ENCODE results near the gene FLYWCH2.

The FLYWCH2 gene

GRCh38 chr16:2884041-2884451 is 1.0 kb downstream of the FLYWCH2 start:
- peak; percentile 40 for DNase-seq

GRCh38 chr16:2894231-2894630 is 11.2 kb downstream of the FLYWCH2 start:
- DNase-seq: no peak

GRCh38 chr16:2895813-2896212 is 12.8 kb downstream of the FLYWCH2 start:
- peak; percentile 48 for DNase-seq

DNA sequence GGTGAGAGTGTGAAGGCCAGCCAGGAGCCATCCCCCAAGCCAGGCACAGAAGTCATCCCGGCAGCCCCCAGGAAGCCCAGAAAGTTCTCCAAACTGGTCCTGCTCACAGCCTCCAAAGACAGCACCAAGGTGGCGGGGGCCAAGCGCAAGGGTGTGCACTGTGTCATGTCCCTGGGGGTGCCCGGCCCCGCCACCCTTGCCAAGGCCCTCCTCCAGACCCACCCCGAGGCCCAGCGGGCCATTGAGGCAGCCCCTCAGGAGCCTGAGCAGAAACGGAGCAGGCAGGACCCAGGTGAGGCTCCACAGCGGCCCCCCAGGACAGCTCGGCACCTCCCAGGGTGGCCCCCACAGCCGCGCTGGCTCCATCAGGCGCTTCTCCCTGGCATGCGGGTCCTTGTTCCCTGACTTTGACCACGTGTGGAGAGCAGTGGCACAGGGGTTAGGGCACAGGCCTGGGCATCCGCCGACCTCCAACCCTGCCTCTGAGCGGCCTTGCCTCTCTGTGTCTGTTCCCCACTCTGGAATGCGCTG is 13.5 kb downstream of the FLYWCH2 start:
- no peak for DNase-seq

GRCh38 chr16:2897110-2897509 is 14.1 kb downstream of the FLYWCH2 start:
- DNase-seq: no peak

DNA sequence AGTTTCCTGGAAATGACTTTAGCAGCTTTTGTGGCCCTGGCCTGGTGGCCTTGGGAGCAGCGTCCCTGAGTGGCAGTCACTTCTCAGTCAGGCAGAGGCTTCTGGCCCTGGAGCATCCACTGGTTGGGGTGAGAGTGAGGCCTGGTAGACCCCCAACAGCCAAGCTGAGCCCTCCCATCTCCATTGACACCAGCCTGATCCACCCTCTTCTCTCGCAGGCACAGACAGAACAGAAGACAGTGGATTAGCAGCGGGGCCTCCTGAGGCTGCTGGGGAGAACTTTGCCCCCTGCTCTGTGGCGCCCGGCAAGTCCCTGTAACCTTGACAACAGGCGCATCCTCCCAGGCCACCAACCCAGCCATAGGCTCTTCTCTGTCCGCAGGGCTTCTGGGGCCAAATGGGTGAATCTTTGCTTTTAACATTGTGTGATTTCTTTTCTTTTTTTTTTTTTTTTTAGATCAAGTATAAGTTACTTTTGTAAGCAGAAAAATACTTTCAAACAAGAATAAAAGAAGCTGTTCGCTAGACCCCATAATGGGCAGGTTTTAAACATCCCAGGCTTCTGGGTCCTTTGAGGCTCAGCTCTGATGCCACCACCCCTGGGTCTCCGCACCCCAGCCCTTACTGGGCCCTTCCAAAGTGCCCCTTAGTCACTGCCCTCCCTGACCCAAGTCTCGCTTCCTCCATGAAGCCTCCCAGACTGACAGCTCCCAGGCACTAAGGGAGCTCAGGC is 16.0 kb downstream of the FLYWCH2 start:
- DNase-seq: no peak

- DNase-seq: no peak
Observed at GRCh38 chr16:2899564-2900072, 16.6 kb downstream of the FLYWCH2 start.

GRCh38 chr16:2900526-2901075 is 17.6 kb downstream of the FLYWCH2 start:
- no peak for DNase-seq

GRCh38 chr16:2902337-2903130 is 19.5 kb downstream of the FLYWCH2 start:
- DNase-seq: no peak

GRCh38 chr16:2904100-2904921 is 21.3 kb downstream of the FLYWCH2 start:
- peak; percentile 90 for DNase-seq

DNA sequence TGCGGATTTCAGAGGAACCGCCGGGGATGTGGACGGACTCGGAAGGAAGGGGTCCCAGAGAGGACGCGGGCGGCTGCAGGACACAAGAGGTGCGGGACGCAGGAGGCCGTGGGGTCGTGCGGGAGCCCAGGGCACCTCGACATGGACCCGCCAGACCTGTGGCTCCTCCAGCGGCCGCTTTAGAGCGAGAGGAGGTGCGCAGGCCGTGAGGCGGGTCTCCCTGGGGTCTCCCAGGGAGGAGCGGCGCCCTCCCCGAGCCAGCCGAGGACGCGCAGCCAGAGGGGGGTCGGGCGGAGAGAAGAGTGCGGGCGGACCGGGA is 21.9 kb downstream of the FLYWCH2 start:
- DNase-seq: peak; percentile 87

DNA sequence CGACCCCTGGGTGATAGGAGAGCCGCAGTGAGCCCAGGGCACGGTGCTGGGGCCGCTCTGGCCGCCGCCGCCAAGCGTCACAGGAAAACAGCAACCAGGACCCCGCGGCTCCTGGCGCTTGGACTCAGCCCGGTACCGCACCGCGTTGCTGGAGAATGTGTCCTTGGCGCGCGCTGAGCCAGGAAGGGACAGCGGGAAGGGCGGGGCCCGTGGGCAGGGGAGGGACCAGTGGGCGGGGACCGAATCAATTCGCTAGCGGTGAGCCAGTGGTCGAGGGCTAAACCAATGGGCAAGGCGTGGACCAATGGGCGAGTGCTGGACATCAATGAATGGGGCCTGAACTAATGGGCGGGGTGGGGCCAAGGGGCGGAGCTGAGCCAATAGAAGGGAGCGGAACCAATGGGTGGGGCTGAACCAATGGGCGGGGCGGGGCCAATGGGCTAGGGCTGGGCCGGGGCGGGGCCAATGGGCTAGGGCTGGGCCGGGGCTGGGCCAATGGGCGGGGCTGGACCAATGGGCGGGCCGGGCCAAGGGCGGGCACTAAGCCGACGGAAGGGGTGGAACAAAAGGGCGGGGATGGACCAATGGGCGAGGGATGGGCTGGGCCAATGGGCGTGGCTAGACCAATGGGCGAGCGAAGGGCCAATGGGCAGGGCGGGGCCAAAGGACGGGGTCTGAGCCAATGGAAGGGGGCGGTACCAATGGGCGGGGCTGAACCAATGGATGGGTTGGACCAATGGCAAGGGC is 22.4 kb downstream of the FLYWCH2 start:
- DNase-seq: peak; percentile 100

- DNase-seq: no peak
Observed at GRCh38 chr16:2905988-2906387, 23.0 kb downstream of the FLYWCH2 start.

DNA sequence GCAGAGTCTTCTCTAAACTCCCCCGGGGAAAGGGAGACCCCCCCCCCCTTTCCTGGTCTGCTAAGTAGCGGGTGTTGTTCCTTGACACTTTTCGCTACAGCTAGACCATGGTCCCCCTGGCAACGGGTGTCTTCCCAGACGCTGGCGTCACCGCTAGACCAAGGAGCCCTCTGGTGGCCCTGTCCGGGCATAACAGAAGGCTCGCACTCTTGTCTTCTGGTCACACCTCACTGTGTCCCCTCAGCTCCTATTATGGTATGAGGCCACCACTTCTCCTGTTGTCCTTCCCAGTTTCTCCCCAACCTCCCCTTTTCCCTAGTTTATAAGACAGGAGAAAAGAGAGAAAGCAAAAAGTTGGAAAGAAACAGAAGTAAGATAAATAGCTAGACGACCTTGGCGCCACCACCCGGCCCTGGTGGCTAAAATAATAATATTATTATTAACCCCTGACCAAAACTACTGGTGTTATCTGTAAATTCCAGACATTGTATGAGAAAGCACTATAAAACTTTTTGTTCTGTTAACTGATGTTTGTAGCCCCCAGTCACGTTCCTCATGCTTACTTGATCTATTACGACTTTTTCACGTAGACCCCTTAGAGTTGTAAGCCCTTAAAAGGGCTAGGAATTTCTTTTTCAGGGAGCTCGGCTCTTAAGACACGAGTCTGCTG is 24.2 kb downstream of the FLYWCH2 start:
- DNase-seq: peak; percentile 74

- no peak for DNase-seq
Observed at GRCh38 chr16:2910441-2910969, 27.5 kb downstream of the FLYWCH2 start.

- DNase-seq: peak; percentile 100
Observed at GRCh38 chr16:2911638-2912329, 28.8 kb downstream of the FLYWCH2 start, which contains the start of gene FLYWCH1. FLYWCH1 (plus strand) TSS chr16:2911931; CDS start chr16:2929686, 17,755 bp downstream.

DNA sequence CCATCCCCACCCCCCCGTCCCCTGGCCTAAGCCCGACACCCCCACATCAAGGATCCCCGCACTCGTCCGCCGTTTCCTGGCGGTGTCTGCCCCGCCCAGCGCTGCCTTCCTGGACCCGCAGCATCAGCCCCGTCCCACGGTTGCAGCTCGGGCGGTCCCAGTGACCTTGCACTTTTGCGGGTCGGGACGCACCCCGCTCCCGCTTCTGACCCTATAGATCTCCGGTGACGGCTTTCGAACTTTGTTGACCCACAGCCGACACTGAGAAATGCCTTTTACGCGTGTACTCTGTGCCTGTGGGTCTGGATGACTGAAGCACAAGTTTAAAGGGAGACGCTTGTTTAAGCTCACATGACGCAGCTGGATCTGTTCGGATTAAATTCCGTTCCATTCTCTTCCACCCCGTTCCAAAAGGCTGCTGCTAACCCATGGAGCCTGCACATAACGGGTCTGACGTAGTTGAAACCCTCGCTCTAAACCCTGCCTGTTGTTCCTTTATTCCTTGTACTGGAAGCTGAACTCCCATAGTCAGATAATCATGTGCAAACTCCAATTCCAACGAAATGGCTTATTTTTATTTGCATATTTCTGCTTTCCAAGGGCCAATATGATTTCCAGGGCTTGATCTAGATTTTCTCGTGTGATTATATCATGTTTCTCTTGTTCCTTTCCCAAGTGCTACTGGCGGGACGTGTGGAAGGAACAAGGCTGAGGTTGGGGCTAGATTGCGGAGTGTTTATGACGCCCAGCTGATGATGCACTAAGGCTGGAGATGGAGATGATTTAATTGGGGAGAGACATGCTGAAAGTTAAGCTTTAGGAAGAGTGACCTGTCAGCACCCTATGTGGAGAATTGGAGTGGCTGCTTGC is 29.6 kb downstream of the FLYWCH2 start:
- DNase-seq: peak; percentile 52

DNA sequence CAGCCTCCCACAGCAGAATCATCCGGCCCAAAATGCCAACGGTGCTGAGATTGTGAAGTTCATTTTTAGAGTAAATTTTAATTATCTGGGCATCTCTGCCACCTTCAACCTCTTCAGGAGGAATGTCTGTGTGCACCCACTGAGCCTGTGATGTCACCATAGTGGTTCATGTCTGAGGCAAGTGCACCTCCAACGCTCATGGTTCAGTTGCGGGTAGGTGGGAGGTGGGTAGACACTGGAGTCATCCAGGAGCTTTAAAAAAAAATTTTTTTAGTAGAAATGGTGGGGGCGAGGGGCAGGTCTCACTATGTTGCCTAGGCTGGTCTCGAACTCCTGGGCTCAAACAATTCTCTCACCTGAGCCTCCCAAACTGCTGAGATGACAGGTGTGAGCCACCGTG is 30.6 kb downstream of the FLYWCH2 start:
- no peak for DNase-seq

GRCh38 chr16:2914233-2914632 is 31.2 kb downstream of the FLYWCH2 start:
- no peak for DNase-seq

Data from NCI-H69 (cell line).